ENCODE data around the gene IQCK. TPM values are rescaled to one million over a fixed set of nuclear protein-coding genes. Genes with fewer than 3 reads are reported as not detected.
"Not testable (repeated sequence)": the region's sequence is repeated elsewhere in the genome, so short reads cannot be mapped to it uniquely, and the experiment has no call there.

The IQCK gene, protein sequence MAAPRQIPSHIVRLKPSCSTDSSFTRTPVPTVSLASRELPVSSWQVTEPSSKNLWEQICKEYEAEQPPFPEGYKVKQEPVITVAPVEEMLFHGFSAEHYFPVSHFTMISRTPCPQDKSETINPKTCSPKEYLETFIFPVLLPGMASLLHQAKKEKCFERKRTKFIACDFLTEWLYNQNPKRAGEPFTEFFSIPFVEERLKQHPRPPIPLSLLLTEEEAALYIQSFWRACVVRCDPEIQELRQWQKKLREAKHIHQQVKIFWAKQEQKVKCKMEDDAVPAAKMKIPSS
- 1 to 10 TPM; 2.3 TPM for total RNA-seq

DNA sequence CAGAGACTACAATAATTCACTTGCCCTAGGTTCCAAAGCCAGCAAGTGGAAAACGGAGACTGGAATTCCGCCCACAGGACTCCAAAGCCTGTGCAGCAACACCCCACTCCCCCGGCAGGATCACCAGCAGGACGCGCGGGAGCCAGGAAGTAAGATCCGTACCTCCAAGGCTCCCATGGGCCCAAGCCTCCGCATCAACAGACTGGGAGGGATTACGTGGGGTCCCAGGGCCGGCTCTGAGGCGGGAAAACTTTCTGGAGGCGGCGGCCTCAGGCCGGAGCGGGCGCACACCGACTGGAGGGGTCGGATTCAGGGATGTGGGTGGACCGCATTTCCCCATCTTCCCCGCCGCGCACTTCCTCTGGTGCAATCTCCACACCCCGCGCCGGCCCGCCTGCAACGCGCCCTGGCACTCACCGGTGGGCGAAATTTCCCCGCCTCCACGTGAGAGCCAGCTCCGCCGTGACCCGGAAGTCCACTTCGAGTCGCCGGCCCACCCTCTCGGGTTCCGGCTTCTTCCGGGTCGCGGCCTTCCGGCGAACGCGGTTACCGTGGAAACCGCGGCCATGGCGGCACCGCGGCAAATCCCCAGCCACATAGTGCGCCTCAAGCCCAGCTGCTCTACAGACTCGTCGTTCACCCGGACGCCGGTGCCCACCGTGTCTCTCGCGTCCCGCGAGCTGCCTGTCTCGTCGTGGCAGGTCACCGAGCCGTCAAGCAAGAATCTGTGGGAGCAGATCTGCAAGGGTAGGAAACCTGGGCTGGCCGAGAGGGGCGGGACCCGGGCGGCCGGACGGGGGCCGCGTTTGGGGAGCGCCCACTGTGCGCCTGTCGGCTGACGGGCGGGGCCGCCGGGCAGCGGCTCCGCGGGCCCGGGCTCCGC is at the start of gene IQCK, which contains the start of gene KNOP1:
Gene IQCK (plus strand): TSS at position 531 of the 883 bp plus-strand sequence. CDS start 36 bp downstream, at position 567.
Gene KNOP1 (minus strand): TSS at position 487 of the 883 bp plus-strand sequence. CDS start 3,192 bp downstream, outside the sequence.
- Mint-ChIP-seq H3K27ac (peak within 1 kb of the TSS; percentile 90 to 96), H3K36me3 (peaks cover 15 to 20% of the 10 kb centered on the region in 2 donors), H3K9me3 (no peaks in the 10 kb centered on the region)
- DNase-seq (ENCODE audit: low spot score in 2 of 2) (peak; percentile 86 to 92), ATAC-seq (peak; percentile 97)

DNA sequence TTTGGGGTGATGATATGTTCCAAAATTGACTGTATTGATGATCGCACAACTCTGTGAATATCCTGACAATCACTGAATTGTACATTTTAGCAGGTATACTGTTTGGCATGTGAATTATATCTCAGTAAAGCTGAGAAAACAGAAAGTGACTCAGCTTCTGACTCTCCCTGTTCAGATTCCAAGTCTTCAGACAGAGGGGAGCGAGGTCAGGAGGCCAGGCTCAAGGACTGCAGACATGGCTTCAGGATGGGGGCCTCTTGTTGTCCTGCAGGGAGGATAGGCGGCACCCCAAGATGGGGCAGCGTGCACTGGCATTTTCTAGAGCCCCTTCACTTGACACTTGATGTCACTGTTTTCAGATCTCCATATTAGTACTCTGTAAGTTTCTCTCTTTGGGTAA is 45.7 kb upstream of the IQCK start:
- Mint-ChIP-seq H3K27ac (no peak overlapping the region), H3K9me3 (no peaks in the 10 kb centered on the region), H3K36me3 (peaks cover 8 to 11% of the 10 kb centered on the region in 2 donors)
- ATAC-seq: no peak
- no peak for DNase-seq (ENCODE audit: low spot score in 2 of 2)

DNA sequence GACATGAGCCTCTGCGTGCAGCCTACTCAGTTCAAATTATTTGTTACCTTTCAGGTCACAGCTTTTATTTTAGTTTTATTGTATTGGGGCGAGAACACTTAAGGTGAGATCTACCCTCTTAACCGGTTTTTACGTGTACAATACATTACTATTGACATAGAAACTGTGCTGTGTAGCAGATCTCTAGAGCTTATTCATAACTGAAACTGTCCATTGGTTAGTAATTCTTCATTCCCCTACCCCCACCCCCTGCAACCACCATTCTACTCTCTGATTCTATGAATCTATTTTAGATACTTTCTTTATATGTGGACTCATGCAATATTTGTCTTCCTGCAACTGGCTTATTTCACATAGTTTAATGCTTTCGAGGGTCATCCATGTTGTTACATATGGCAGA is 43.6 kb upstream of the IQCK start:
- Mint-ChIP-seq H3K9me3 (no peaks in the 10 kb centered on the region), H3K36me3 (peaks cover under 1 to 11% of the 10 kb centered on the region in 2 donors), H3K27ac (no peak overlapping the region)
- DNase-seq (ENCODE audit: low spot score in 2 of 2) (no peak), ATAC-seq (peak; percentile 33 to 70)

DNA sequence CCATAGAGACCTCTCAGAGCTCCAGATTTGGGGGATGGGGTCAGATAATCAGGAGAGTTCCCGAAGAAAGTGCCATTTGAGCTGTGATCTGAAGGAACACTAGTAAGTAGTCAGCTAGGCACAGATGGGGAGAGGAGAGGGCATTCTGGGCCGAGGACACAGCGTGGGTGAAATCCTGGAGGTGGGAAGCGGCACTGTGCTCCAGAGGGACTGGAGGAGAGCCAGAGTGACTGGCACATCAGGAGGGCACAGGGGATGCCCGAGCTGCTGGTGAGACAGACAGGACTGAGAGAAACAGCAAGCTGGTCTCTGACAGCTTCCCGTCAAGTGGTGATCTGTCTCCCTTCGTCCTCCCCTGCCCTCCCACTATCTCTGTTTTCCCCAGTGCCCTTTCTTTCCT is 40.7 kb upstream of the IQCK start:
- Mint-ChIP-seq H3K27ac (peak overlapping the region in 1 of 2 donors; percentile 74), H3K9me3 (no peaks in the 10 kb centered on the region), H3K36me3 (peaks cover 4 to 11% of the 10 kb centered on the region in 2 donors)
- DNase-seq (ENCODE audit: low spot score in 2 of 2) (no peak), ATAC-seq (no peak)

DNA sequence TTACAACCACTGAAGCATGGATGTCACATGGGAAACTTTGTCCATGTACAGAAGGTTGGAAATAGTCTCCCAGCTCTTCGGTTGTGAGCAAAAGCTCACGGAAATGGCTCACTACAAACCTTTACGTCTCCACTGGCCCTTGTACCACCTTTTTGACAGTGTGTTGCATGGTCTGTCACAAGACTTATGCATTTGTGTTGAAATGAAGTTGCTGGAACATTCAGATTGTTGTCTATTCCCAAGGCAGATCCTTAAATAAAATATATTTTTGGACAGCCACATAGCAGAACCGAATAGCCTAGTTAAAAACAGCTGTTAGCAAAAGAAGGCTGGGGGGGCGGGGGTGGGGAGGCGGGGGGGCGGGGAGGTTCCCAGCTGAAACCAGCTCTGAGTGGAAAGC is 39.3 kb upstream of the IQCK start:
- Mint-ChIP-seq H3K27ac (no peak overlapping the region), H3K36me3 (peaks cover 11 to 22% of the 10 kb centered on the region in 2 donors), H3K9me3 (peaks cover 0 to 5% of the 10 kb centered on the region in 2 donors)
- no peak for ATAC-seq
- no peak for DNase-seq (ENCODE audit: low spot score in 2 of 2)

DNA sequence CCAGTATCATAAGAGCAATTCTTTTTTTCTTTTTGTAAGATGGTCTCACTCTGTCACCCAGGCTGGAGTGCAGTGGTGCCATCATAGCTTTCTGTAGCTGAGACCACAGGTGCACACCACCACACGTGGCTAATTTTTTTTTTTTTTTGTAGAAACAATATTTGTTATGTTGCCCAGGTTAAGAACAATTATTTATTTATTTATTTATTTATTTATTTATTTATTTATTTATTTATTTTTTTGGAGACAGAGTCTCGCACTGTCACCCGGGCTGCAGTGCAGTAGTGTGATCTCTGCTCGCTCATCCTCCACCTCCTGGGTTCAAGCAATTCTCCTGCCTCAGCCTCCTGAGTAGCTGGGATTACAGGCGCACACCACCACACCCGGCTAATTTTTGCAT is 38.8 kb upstream of the IQCK start:
- peaks cover 13 to 24% of the 10 kb centered on the region in 2 donors for H3K36me3 Mint-ChIP-seq
- DNase-seq (ENCODE audit: low spot score in 2 of 2); ATAC-seq; H3K9me3 Mint-ChIP-seq; H3K27ac Mint-ChIP-seq: not testable (repeated sequence)

DNA sequence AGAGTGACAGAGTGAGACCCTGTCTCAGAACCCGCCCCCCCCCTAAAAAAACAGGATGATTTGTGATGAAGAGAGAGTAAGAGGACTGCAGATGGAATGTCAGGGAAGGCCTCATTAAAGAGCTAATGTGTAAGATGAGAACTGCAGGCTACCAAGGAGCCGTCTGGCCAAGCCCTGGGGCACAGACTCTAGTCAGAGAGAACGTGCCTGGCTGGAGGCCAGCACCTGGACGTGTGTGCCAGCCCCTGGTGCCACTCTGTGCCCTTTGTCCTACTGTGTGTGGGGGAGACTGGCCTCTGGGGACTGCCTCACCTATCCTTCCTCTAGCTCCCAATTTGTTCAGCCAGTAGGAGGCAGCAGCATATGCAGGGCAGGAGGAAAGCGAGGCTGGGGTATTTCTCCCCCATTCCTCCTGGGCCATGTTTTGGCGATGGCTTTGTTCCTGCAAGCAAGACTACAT is 37.2 kb upstream of the IQCK start:
- Mint-ChIP-seq H3K36me3 (peaks cover 26 to 29% of the 10 kb centered on the region in 2 donors), H3K27ac (peak overlapping the region in 1 of 2 donors; percentile 57), H3K9me3 (peaks cover 0 to 5% of the 10 kb centered on the region in 2 donors)
- DNase-seq (ENCODE audit: low spot score in 2 of 2): no peak
- no peak for ATAC-seq

DNA sequence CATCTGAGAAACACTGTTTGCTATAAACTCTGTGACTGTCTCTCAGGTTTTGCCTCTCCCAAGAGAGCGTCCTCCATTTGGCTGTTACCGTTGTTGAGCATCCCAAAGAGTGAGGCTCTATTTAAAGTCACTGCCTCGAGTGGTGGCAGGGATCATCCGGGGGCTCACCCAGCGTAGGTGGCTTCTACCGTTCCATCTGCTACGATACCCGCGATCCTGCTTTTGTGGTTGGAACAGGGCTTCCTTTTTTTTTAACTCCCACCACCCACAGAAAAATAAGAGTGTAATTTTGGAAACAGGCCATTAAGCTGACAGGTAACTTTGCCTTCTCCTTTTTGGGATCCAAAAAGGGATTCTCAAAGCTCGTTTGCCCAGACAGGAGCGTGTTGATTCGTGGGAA is 36.4 kb upstream of the IQCK start:
- Mint-ChIP-seq H3K27ac (no peak overlapping the region), H3K9me3 (peaks cover 0 to 5% of the 10 kb centered on the region in 2 donors), H3K36me3 (peaks cover 30 to 32% of the 10 kb centered on the region in 2 donors)
- DNase-seq (ENCODE audit: low spot score in 2 of 2) (no peak), ATAC-seq (no peak)

DNA sequence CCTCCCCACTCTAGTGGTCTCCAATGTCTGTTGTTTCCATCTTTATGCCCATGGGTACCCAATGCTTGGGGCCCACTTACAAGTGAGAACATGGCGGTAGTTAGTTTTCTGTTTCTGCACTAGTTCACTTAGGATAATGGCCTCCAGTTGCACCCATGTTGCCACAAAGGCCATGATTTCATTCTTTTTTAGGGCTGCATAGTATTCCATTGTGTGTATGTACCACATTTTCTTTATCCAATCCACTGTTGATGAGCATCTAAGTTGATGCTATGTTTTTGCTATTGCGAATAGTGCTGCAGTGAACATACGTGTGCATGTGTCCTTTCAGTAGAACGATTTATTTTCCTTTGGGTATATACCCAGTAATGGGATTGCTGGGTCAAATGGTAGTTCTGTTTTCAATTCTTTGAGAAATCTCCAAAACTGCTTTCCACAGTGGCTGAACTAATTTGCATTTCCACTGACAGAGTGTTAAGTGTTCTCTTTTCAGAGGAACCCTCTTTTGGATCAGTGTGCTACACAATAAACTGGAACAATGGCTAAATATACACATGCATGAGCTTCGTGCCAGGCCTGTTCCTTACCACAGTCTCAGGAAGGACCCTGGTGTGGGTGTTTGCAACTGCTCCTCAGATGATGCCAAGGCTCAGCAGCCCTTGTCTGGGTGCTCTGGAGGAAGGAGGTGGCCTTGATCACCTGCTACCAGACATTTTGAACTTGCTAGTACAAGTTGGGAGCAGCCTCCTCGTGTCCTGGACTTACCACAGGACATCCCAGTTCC is 34.4 kb upstream of the IQCK start:
- H3K9me3 Mint-ChIP-seq: peaks cover 0 to 5% of the 10 kb centered on the region in 2 donors
- DNase-seq (ENCODE audit: low spot score in 2 of 2) (no peak), ATAC-seq (no peak)
- no peak overlapping the region for H3K27ac Mint-ChIP-seq
- H3K36me3 Mint-ChIP-seq: peaks cover 33 to 40% of the 10 kb centered on the region in 2 donors

DNA sequence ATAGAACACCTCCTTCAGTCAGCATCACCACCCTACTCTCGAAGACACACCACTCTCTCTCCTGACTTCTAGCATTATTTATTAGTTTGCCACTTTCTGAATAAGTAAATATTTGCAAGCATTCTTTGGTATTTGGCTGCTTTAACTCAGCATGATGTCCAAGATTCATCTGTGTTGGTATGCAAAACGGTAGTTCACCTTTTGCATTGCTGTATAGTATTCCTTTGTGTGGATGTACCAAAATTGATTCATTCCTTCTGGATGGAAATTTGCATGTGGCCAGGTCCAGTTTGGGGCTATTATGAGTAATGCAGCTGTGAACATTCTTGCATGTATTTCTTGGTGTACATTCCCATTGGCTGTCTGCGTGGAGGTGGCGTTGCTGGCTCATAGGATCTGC is 32.9 kb upstream of the IQCK start:
- Mint-ChIP-seq H3K36me3 (peaks cover 33 to 40% of the 10 kb centered on the region in 2 donors), H3K27ac (no peak overlapping the region), H3K9me3 (peaks cover 0 to 5% of the 10 kb centered on the region in 2 donors)
- ATAC-seq (no peak), DNase-seq (ENCODE audit: low spot score in 2 of 2) (no peak)

DNA sequence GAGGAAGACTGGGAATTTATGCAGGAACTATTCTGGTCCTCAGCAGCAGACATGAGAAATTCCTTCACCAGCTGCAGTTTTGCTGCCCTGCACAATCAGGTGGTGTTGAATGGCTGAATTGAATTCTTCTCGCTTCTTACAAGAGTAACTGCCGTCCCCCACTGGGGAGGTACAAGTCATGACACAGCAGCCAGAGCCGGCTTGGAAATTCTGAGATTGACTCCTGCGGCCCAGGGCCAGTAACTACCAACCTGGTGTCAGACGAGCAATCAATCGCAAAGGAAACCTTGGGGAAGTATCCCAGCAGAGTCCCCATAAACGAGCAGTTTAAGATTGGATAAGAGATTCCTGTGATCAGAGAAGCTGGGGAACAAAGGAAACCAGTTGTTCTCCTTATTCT is 30.8 kb upstream of the IQCK start:
- peaks cover 0 to 5% of the 10 kb centered on the region in 2 donors for H3K9me3 Mint-ChIP-seq
- no peak for ATAC-seq
- no peak for DNase-seq (ENCODE audit: low spot score in 2 of 2)
- no peak overlapping the region for H3K27ac Mint-ChIP-seq
- peaks cover 29 to 47% of the 10 kb centered on the region in 2 donors for H3K36me3 Mint-ChIP-seq

DNA sequence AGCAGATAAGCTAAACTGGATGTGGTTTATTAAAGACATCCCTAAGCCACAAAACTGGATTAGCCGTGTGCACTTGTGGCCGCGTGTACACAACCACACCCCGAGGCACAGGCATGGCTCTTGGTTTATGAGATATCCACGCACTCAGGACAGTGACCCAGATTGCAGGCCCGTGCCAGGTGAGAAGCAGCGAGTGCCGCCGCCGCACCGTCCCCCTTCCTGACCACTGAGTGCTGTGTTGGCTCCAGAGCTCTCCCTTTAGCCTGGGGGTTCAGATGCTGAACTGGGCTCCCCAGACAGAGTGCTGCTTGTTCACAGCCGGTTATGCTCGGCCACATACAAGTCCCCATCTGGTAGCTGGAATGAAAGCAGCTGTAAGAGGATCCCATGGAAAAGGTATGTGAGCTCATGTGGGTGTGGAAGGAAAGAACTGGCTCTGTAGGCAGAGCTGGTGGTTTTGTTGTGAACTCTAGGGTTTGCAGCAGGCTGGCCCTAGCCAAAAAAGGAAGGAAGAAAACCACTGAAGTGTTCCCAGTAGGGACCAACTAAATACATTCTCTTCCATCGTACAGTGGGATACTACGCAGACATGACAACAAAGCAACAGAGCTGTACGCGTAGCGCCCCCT is 29.6 kb upstream of the IQCK start:
- DNase-seq (ENCODE audit: low spot score in 2 of 2): no peak
- no peak for ATAC-seq
- peaks cover 26 to 48% of the 10 kb centered on the region in 2 donors for H3K36me3 Mint-ChIP-seq
- H3K27ac Mint-ChIP-seq: peak overlapping the region; percentile 50
- H3K9me3 Mint-ChIP-seq: peaks cover 0 to 2% of the 10 kb centered on the region in 2 donors

DNA sequence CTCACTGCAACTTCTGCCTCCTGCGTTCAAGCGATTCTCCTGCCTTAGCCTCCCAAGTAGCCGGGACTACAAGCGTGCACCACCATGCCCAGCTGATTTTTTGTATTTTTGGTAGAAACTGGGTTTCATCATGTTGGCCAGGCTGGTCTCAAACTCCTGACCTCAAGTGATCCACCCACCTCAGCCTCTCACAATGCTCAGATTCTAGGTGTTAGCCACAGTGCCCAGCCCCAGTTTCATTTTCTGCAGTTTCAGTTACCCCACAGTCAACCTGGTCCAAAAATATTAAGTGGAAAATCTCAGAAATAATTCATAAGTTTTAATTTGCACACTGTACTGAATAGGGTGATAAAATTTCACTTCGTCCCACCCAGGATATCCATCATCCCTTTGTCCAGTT is 28.7 kb upstream of the IQCK start:
- ATAC-seq (peak in 1 of 2 donors; percentile 37), DNase-seq (ENCODE audit: low spot score in 2 of 2) (no peak)
- peak overlapping the region in 1 of 2 donors; percentile 65 for H3K27ac Mint-ChIP-seq
- peaks cover 20 to 43% of the 10 kb centered on the region in 2 donors for H3K36me3 Mint-ChIP-seq
- no peaks in the 10 kb centered on the region for H3K9me3 Mint-ChIP-seq

DNA sequence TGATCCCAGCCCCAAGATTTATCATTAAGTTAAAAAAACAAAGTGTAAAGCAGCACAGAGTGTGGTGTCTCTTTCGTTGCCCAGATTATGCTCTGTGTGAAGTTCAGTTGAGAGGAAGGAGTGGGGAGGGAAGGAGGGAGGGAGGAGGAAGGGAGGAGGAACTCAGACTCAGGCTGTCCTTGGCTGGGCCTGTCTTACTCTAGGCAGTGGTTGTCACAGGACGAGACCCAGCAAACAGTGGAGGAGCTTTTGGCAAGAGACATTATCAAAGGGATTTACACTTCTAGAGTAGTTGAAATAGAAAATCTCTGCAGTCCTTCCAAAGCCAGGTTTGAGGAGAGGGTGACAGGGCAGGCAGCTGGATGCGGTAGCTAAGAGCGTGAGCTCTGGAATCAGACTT is 27.9 kb upstream of the IQCK start:
- Mint-ChIP-seq H3K36me3 (peaks cover 15 to 35% of the 10 kb centered on the region in 2 donors), H3K27ac (no peak overlapping the region), H3K9me3 (no peaks in the 10 kb centered on the region)
- DNase-seq (ENCODE audit: low spot score in 2 of 2) (no peak), ATAC-seq (no peak)

DNA sequence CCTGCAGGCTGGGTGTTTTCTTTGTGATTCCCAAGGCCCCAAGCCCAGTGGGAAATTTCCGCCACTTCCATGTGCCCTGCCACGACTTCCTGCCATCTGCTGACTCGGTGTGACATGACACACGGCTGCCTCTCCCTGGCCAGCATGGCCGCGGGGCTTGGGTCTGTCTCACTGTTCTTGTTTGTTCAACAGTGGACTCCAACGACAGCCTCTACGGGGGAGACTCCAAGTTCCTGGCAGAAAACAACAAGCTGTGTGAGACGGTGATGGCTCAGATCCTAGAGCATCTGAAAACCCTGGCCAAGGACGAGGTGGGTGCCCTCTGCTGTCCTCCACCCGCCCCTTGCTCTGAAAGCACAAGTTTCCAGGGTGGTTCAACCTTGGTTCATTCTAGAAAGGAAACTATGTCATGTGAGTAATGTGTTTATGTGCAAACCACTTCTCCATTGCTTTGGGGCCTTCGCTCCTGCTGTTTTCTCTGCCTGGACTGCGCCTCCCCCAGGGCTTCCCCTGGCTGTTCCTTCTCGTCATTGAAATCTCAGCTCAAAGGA is 26.8 kb upstream of the IQCK start:
- Mint-ChIP-seq H3K36me3 (peaks cover 5 to 26% of the 10 kb centered on the region in 2 donors), H3K27ac (peak overlapping the region; percentile 23 to 85), H3K9me3 (no peaks in the 10 kb centered on the region)
- DNase-seq (ENCODE audit: low spot score in 2 of 2): no peak
- no peak for ATAC-seq

DNA sequence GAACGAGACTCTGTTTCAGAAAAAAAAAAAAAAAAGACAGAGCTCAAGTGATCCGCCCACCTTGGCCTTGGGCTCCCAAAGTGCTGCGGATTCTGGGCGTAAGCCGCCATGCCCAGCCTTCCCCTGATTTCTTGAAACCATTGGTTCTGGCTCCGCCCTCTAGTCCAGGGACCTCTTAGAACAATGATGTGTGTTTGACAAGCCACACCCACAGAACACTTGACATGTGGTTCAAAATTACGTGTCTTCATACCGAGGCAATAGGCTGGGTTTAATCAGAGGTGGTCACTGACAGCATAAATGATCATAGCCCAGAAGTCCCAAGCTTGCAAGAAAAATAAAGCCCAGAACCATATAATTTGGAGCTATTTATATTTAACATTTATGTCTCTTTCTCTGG is 23.1 kb upstream of the IQCK start:
- Mint-ChIP-seq H3K9me3 (no peaks in the 10 kb centered on the region), H3K36me3 (peaks cover 16 to 35% of the 10 kb centered on the region in 2 donors), H3K27ac (peak overlapping the region in 1 of 2 donors; percentile 82)
- no peak for DNase-seq (ENCODE audit: low spot score in 2 of 2)
- no peak for ATAC-seq

Measured in activated naive CD4-positive, alpha-beta T cell treated with anti-CD3 and anti-CD28 coated beads, Interleukin-2, amount 50 U/mL, for 72 hours (primary cell).